Measurements from ENCODE around the gene IMP4. TPM values are rescaled to one million over a fixed set of nuclear protein-coding genes. Genes with fewer than 3 reads are reported as not detected.

The IMP4 gene
- total RNA-seq, 1 experiment from 2014 or later = 101 TPM

DNA sequence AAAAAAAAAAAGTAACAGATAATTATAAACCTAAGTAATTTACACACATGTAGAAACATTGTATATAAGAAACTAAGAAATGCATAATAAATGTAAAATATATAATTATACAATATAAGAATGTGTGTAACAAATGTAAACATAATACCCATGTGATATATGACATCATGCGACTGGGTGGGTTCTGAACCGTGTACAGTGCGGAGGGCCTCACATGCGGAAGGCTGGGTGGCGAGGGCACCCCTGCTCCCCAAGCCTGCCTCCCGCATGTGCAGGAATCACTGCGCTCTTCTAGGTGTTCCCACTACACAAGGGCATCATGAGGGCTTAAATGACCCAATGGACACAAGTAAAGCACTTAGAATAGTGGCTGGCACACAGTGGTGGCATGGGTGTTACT, 15.2 kb downstream of the IMP4 start:
- no peak overlapping the region for H2BK20ac ChIP-seq (ENCODE audit: low read depth, low read length, poor library complexity, severe bottlenecking)

More for the DNA sequence above, 15.2 kb downstream of the IMP4 start:
- DNase-seq = no peak
- no peak overlapping the region for H2BK12ac ChIP-seq (ENCODE audit: insufficient read length, low read depth, low read length)
- Mint-ChIP-seq H3K27me3 (ENCODE audit: low read depth) (peaks cover 36% of the 10 kb centered on the region), H3K4me3 (no peak overlapping the region), H3K27ac (no peak overlapping the region), H3K4me1 (peaks cover 5 to 6% of the 10 kb centered on the region in 2 experiments; a peak in 3 of 4 replicates), H3K36me3 (ENCODE audit: insufficient read depth in 1 of 3, low read depth in 3 of 3) (peaks cover 0 to 7% (median 0%) of the 10 kb centered on the region in 3 experiments; a peak in 3 of 7 replicates), H3K9me3 (peaks cover 2 to 3% of the 10 kb centered on the region in 2 experiments; a peak in 3 of 5 replicates)
- H2BK15ac ChIP-seq (ENCODE audit: low read depth, low read length) = no peak overlapping the region
- no peak overlapping the region for H4K8ac ChIP-seq (replicated peaks; ENCODE audit: insufficient read length, low read depth, low read length)
- no CpG with 5 or more reads among the region's 7 CpGs for WGBS (ENCODE audit: extremely low coverage, insufficient read length, low lambda C conversion rate)
- no peak overlapping the region for H3K56ac ChIP-seq (ENCODE audit: insufficient read length, low read depth, low read length)
- H3K9me3 ChIP-seq (ENCODE audit: control insufficient read depth, low read depth, low read length) = no peaks in the 10 kb centered on the region
- no peak overlapping the region for H3K4me2 ChIP-seq (ENCODE audit: insufficient read depth, insufficient read length, low read length)
- H2AK5ac ChIP-seq (ENCODE audit: insufficient read length, low read length) = no peak overlapping the region
- H2AFZ ChIP-seq (ENCODE audit: low read length) = no peak overlapping the region
- no peak overlapping the region for H4K91ac ChIP-seq (ENCODE audit: insufficient read length, low read depth, low read length)
- no peak overlapping the region for H3K18ac ChIP-seq (ENCODE audit: insufficient read length, low read depth, low read length)
- no peaks in the 10 kb centered on the region for H3K79me2 ChIP-seq (ENCODE audit: insufficient read depth, low read length)
- H3K27ac ChIP-seq (ENCODE audit: insufficient read length, low read depth, low read length) = no peak overlapping the region
- no peak overlapping the region for H4K5ac ChIP-seq (ENCODE audit: insufficient read length, low read depth, low read length)
- no peak overlapping the region for H3T11ph ChIP-seq (ENCODE audit: low read length)
- no peaks in the 10 kb centered on the region for H3K4me1 ChIP-seq (ENCODE audit: insufficient read depth, low read length)
- H4K20me1 ChIP-seq (ENCODE audit: control insufficient read depth, insufficient read depth, insufficient read length) = no peaks in the 10 kb centered on the region
- no peaks in the 10 kb centered on the region for H3K79me1 ChIP-seq (ENCODE audit: insufficient read depth, low read depth, low read length, poor library complexity, severe bottlenecking)
- no peak overlapping the region for H3K4ac ChIP-seq (ENCODE audit: low read depth, low read length)
- H3K9ac ChIP-seq (ENCODE audit: extremely low read depth, insufficient read length, low read length) = no peak overlapping the region
- H2BK120ac ChIP-seq (ENCODE audit: low read depth, low read length, poor library complexity, severe bottlenecking) = no peak overlapping the region
- H3K27me3 ChIP-seq (ENCODE audit: insufficient read depth, low read length) = peaks cover 5% of the 10 kb centered on the region; the same call in 1 of the 2 replicates
- H2BK5ac ChIP-seq (ENCODE audit: insufficient read length, low read length) = no peak overlapping the region
- H3K14ac ChIP-seq (ENCODE audit: insufficient read depth, low read length) = no peak overlapping the region
- no peaks in the 10 kb centered on the region for H3K23me2 ChIP-seq (ENCODE audit: insufficient read length, low read depth, low read length, poor library complexity, severe bottlenecking)
- no peak overlapping the region for H3K23ac ChIP-seq (ENCODE audit: insufficient read length, low read depth, low read length)
- TF ChIP-seq CTCF (conservative IDR thresholded peaks at IDR 0.05) = no peak

Measured in H9 (cell line).